Duodenal mucosa (tissue), 2 donors: ENCODE data around the gene TSC1.

Source experiments
- H3K27ac ChIP-seq: one replicate; pipeline ENCODE4 v1.7.0; 2013; ENCODE audit warnings: low read depth, low read length
- H3K27me3 ChIP-seq, 2 donors: one replicate each; pipeline ENCODE4 v1.7.0; 2013; ENCODE audit warnings: low read length in 2 of 2, control low read depth in 1 of 2; ENCODE audit not compliant: insufficient read depth in 2 of 2, control insufficient read depth in 1 of 2
- H3K36me3 ChIP-seq, 2 donors: one replicate each; pipeline ENCODE4 v1.7.0; 2013; ENCODE audit warnings: low read length in 2 of 2, control low read depth in 1 of 2; ENCODE audit not compliant: insufficient read depth in 2 of 2, control insufficient read depth in 1 of 2
- H3K4me1 ChIP-seq, 2 donors: one replicate each; pipeline ENCODE4 v1.7.0; 2013; ENCODE audit warnings: low read length in 2 of 2, control low read depth in 1 of 2; ENCODE audit not compliant: insufficient read depth in 2 of 2, control insufficient read depth in 1 of 2
- H3K4me3 ChIP-seq, 2 donors: one replicate each; pipeline ENCODE4 v1.7.0; 2013; ENCODE audit warnings: low read length in 2 of 2, low read depth in 1 of 2
- H3K9ac ChIP-seq, 2 donors: one replicate each; pipeline ENCODE4 v1.7.0; 2013; ENCODE audit warnings: low read length in 2 of 2, low read depth in 1 of 2
- H3K9me3 ChIP-seq, 2 donors: one replicate each; pipeline ENCODE4 v1.7.0; 2013; ENCODE audit warnings: low read length in 2 of 2, control low read depth in 1 of 2; ENCODE audit not compliant: control insufficient read depth in 1 of 2

The TSC1 gene

DNA sequence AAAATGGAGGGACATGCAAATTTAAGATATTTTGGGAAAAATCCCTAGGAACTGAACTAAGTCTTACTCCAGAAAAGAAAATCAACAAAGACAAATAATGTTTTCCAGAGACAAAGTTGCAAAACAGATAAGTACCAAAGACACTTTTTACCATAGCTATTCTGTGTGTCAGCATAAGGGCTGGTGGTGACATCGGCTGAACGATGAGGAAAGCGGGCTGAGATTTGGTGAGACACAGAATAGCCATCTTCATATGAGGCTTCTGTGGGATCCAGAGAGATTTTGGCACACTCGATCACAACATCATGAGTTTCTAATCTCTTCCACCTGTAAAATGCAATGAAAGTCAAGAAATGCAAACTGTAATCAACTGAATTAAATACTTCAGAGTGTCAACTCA lies 32.3 kb downstream of the TSC1 start:
- no peak overlapping the region for H3K27ac ChIP-seq
- no peaks in the 10 kb centered on the region for H3K9me3 ChIP-seq
- no peak overlapping the region for H3K4me3 ChIP-seq
- H3K36me3 ChIP-seq = peaks cover 25 to 69% of the 10 kb centered on the region in 2 donors
- H3K4me1 ChIP-seq = no peaks in the 10 kb centered on the region
- no peaks in the 10 kb centered on the region for H3K27me3 ChIP-seq
- H3K9ac ChIP-seq = no peak overlapping the region

DNA sequence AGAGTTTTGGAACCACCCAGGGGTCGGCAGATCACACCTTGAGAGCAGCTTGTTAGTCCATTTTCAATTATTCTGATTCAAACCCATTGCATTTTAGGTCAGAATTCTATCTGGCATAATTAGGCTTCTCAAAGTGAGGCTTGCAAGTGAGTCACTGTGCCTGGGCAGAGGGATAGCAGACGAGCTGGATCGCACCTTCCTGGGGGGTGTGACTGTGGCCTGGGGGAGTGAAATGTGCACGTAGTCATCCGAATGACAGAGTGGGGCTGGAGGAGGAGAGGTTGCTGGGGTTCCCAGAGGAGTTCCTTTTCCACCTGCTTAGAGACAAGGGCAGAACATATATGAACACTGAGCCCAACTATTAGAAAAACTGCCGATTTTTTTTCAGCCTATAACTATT lies 34.0 kb downstream of the TSC1 start:
- H3K9me3 ChIP-seq = no peaks in the 10 kb centered on the region
- no peak overlapping the region for H3K9ac ChIP-seq
- no peak overlapping the region for H3K27ac ChIP-seq
- H3K36me3 ChIP-seq = peaks cover 26 to 62% of the 10 kb centered on the region in 2 donors
- no peaks in the 10 kb centered on the region for H3K27me3 ChIP-seq
- no peak overlapping the region for H3K4me3 ChIP-seq
- H3K4me1 ChIP-seq = no peaks in the 10 kb centered on the region

DNA sequence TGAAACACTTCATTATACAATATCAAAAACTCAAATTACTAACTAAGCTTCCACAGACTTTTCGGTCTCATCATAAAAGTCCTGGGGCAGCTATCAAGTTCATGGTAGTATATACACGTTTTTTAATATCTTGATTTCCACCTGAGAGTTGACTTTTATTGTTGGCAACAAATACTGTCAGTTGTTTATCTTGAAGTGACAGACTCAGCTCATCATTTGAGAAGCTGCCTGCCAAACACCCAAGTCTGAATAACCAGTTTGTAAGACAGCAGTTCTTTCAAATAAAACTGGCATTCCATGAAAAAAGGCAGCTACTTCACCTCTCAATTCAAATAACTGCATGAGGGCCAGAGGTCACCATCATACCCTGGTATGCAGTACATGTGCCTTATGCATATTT lies 35.1 kb downstream of the TSC1 start:
- Histone ChIP-seq H3K4me1 (no peaks in the 10 kb centered on the region), H3K36me3 (peaks cover 29 to 60% of the 10 kb centered on the region in 2 donors), H3K27ac (no peak overlapping the region), H3K4me3 (no peak overlapping the region), H3K9me3 (no peaks in the 10 kb centered on the region), H3K27me3 (no peaks in the 10 kb centered on the region), H3K9ac (no peak overlapping the region)

DNA sequence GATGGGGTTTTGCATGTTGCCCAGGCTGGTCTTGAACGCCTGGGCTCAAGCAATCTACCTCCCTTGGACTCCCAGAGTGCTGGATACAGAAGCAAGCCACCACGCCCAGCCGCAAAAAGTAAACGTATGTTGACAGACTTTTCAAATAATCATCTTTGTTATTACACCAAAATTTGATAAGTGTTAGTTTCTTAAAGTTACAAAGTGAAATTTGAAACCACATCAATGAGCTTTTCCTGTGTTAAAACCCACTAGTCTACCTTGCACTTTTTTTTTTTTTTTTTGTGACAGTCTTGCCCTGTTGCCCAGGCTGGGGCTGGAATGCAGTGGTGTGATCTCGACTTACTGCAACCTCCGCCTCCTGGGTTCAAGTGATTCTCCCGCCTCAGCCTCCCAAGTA lies 35.8 kb downstream of the TSC1 start:
- Histone ChIP-seq H3K4me3 (no peak overlapping the region), H3K9me3 (no peaks in the 10 kb centered on the region), H3K4me1 (no peaks in the 10 kb centered on the region), H3K27me3 (no peaks in the 10 kb centered on the region), H3K9ac (no peak overlapping the region), H3K36me3 (peaks cover 34 to 64% of the 10 kb centered on the region in 2 donors), H3K27ac (no peak overlapping the region)

DNA sequence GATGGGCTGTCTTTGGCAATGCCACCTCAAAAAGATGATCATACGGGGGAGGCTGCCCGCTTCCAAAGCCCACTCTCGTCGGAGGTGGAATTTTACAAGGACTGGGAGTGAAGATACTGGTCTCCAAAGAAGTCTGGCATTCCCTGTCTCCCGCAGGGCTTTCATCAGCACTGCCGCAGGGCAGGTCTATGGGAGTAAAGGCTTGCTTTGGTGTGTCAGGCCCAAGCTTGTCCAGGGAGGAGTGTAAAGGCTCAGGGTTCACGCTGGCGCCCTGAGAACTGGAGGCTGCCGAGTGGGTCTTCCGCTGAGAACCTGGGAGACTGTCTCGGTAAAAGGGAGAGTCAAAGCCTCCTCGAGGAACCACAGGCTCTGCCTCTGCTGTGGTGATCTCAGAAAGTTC lies 38.7 kb downstream of the TSC1 start:
- Histone ChIP-seq H3K9ac (no peak overlapping the region), H3K36me3 (peaks cover 37 to 60% of the 10 kb centered on the region in 2 donors), H3K4me1 (no peaks in the 10 kb centered on the region), H3K27ac (no peak overlapping the region), H3K9me3 (no peaks in the 10 kb centered on the region), H3K27me3 (no peaks in the 10 kb centered on the region), H3K4me3 (no peak overlapping the region)

DNA sequence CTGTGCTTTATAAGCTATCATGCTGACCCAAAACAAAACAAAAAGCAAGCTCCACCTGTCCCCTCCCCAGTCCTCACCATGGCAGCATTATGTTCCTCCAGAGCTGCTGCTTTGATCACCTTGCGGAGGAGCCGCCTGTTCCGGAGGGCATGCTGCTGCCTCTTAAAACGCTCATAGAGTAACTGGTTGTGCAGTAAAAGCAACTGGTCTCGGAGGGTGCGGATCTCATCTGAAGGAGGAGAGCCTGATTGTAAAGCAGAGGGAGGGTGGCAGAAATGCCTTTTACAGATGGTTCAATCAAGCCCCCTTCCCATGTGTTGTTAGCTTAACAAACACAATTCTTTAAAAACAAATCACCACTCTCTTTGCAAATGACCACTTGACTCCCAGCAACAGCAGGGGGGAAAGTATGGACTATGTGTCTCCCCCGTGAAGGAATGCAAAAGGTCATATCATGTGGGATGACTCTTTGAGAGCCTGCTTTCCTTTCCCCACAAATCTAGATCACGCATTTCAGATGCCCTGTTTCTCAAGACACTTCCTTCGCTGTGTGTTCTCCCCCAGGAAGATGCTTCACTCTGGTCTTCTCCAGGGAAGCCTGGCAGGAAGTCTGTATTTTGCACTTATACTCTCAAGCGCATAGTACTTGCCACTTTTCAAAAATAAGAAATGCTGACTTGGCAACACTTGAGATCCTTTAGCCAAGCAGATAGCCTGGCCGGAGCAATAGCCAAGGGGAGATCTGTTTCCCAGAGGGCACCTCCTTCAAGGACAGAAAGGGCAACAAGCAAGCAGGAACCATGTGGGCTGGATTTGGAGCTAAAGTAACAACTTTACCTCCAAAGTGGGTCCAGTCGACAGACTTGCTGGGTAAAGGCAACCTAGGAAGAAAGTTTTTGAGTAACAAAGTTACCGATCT lies 40.6 kb downstream of the TSC1 start:
- no peaks in the 10 kb centered on the region for H3K4me1 ChIP-seq
- H3K27ac ChIP-seq = no peak overlapping the region
- no peaks in the 10 kb centered on the region for H3K27me3 ChIP-seq
- H3K9me3 ChIP-seq = no peaks in the 10 kb centered on the region
- no peak overlapping the region for H3K4me3 ChIP-seq
- H3K36me3 ChIP-seq = peaks cover 32 to 60% of the 10 kb centered on the region in 2 donors
- no peak overlapping the region for H3K9ac ChIP-seq

DNA sequence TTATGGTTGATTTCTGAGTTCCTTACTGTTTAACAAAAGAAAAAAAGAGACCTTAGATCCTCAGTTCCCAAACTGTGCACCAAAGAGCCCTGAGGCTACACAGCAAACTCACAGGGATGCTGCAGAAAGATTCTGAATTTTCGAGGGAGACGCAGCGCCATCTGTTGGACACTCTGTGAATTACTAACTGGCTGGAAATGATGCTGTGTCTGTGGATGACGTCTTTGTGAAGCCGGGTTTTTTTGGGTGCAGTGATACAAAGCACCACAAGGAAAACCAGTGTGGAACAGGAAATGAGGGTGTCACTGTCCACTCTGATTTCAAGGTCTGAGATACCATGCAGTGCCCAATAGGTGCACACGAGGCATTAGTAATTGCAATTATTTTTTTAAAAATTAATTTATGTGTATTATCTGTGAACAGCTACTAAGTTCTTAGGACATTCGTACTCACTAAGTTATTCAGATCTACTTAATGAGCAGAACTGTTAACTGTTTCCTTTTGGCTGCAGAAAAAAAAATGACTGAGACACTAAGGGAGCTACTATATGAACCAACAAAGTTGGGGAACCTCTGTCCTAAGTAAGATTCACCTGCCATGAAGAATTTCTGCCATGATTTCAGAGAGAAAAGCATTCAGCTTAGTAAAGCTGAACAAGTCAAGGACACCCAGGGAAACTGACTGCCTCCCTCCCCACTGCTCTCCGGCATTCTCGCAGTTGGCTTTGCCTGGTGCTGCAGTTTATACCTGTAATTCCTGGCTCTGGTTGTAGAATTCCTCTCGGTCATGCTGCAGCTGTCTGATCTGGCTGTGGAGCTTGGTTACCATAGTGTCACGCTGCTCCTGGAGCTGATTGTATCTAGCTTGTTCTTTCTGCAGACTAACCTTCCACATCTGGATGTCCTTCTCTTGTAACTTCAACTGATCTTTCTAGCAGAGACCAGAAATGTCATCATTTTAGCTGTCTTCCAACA lies 42.3 kb downstream of the TSC1 start:
- no peaks in the 10 kb centered on the region for H3K9me3 ChIP-seq
- peaks cover 34 to 71% of the 10 kb centered on the region in 2 donors for H3K36me3 ChIP-seq
- H3K27me3 ChIP-seq = no peaks in the 10 kb centered on the region
- no peaks in the 10 kb centered on the region for H3K4me1 ChIP-seq
- no peak overlapping the region for H3K27ac ChIP-seq
- no peak overlapping the region for H3K9ac ChIP-seq
- no peak overlapping the region for H3K4me3 ChIP-seq

DNA sequence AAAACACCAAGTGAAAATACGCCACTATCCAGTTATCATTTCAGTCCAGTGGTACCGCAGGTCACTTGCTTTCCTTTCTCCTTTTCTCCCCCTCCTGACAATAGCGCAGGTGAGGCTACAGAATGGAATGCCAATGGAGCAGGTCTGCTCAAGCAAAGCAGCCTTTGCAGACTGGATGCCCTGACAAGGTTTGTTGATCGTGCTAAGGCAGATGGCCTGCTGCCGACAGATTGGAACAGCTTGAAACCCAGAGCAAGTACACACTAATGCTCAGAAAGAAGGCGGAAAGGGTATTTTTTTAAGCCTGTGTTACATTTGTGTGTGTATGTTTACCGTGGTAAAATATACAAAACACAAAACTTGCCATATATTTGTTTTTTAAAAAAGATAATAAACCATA lies 46.4 kb downstream of the TSC1 start:
- no peaks in the 10 kb centered on the region for H3K9me3 ChIP-seq
- H3K27ac ChIP-seq = no peak overlapping the region
- H3K27me3 ChIP-seq = no peaks in the 10 kb centered on the region
- H3K4me3 ChIP-seq = no peak overlapping the region
- peaks cover 40 to 70% of the 10 kb centered on the region in 2 donors for H3K36me3 ChIP-seq
- no peak overlapping the region for H3K9ac ChIP-seq
- H3K4me1 ChIP-seq = peaks cover 4 to 12% of the 10 kb centered on the region in 2 donors

DNA sequence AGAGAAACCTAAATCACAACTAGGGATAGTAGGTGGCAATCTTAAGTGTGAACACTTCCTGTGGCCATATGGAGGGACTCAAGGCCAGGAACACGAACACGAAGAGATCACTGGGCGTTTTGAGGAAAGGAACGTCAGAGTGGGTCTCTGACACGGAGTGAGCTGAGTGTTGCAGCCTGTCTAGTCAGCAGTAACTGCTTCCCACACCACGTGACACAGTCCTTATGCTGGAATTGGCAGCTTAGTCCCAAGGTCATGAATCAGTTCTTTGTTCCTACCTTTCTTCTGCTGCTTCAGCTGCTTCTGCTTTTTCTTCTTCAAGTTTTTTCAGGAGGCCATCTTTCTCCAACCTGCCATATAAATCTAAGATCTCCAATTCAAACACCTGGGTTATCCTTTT lies 47.5 kb downstream of the TSC1 start:
- peaks cover 36 to 65% of the 10 kb centered on the region in 2 donors for H3K36me3 ChIP-seq
- H3K27me3 ChIP-seq = no peaks in the 10 kb centered on the region
- H3K4me3 ChIP-seq = no peak overlapping the region
- no peak overlapping the region for H3K9ac ChIP-seq
- no peak overlapping the region for H3K27ac ChIP-seq
- H3K9me3 ChIP-seq = no peaks in the 10 kb centered on the region
- H3K4me1 ChIP-seq = peaks cover 4 to 12% of the 10 kb centered on the region in 2 donors

DNA sequence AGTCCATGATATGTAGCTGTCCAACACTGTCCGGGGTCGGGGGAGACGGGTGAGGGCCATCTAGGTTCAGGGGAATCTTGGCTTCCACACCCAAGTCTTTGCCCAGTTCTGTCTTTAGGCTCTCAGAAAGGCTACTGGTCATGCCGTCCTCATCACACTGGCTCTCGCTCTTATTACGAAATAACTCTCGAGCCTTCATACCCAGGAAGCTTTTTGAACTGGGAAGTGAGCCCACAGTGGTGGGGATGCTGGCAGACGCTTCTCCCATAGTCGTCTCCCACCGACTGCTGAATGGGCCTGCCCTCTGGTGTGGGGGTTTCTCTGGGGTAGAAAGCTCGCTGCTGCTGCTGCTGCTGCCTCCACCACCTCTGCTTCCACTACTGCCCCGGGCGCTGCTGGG lies 48.2 kb downstream of the TSC1 start:
- Histone ChIP-seq H3K36me3 (peaks cover 32 to 61% of the 10 kb centered on the region in 2 donors), H3K4me3 (no peak overlapping the region), H3K9me3 (no peaks in the 10 kb centered on the region), H3K27ac (no peak overlapping the region), H3K27me3 (no peaks in the 10 kb centered on the region), H3K9ac (no peak overlapping the region), H3K4me1 (peaks cover 4 to 12% of the 10 kb centered on the region in 2 donors)
